HT-29 (cell line): ENCODE measurements around the gene CHST9. TPM values are rescaled to one million over a fixed set of nuclear protein-coding genes. Genes with fewer than 3 reads are reported as not detected.
"Not testable (repeated sequence)": the region's sequence is repeated elsewhere in the genome, so short reads cannot be mapped to it uniquely, and the experiment has no call there.

Experiments used
- DNase-seq: peaks from one replicate; pipeline ENCODE4 v3.0.0-alpha.2; 2015; ENCODE audit warnings: low spot score
- total RNA-seq: library from RNA; depleted of rRNA; stranded (reverse); fragments of >200 nt; shearing (Covaris generic); gene quantifications from 2 replicates; pipeline ENCODE4 v1.2.3, GENCODE V29; 2014

The CHST9 gene
- total RNA-seq, 1 experiment from 2014 or later: not detected

- DNase-seq: no peak
Observed at GRCh38 chr18:27171993-27172392, 13.1 kb downstream of the CHST9 start.

GRCh38 chr18:27165412-27165811, 19.7 kb downstream of the CHST9 start:
- DNase-seq: no peak

- no peak for DNase-seq
Observed at GRCh38 chr18:27164905-27165304, 20.2 kb downstream of the CHST9 start.

DNA sequence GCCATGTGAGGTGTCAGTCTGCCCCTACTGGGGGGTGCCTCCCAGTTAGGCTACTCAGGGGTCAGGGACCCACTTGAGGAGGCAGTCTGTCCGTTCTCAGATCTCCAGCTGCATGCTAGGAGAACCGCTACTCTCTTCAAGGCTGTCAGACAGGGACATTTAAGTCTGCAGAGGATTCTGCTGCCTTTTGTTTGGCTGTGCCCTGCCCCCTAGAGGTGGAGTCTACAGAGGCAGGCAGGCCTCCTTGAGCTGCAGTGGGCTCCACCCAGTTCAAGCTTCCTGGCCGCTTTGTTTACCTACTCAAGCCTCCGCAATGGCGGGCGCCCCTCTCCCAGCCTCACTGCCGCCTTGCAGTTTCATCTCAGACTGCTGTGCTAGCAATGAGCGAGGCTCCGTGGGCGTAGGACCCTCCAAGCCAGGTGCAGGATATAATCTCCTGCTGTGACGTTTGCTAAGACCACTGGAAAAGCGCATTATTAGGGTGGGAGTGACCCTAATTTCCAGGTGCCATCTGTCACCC, 21.9 kb downstream of the CHST9 start:
- DNase-seq: peak; percentile 27

DNA sequence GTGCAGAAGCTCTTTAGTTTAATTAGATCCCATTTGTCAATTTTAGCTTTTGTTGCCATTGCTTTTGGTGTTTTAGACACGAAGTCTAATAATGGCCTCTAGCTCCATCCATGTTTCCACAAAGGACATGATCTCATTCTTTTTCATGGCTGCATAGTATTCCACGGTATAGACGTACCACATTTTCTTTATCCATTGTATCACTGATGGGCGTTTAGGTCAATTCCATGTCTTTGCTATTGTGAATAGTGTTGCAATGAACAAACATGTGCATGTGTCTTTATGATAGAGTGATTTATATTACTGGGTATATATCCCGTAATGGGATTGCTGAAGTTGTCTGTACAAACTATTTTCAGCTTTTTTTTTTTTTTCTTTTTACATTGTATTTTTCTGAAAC, 35.9 kb downstream of the CHST9 start:
- not testable (repeated sequence) for DNase-seq

GRCh38 chr18:27144672-27145071, 40.4 kb downstream of the CHST9 start:
- DNase-seq: no peak

DNA sequence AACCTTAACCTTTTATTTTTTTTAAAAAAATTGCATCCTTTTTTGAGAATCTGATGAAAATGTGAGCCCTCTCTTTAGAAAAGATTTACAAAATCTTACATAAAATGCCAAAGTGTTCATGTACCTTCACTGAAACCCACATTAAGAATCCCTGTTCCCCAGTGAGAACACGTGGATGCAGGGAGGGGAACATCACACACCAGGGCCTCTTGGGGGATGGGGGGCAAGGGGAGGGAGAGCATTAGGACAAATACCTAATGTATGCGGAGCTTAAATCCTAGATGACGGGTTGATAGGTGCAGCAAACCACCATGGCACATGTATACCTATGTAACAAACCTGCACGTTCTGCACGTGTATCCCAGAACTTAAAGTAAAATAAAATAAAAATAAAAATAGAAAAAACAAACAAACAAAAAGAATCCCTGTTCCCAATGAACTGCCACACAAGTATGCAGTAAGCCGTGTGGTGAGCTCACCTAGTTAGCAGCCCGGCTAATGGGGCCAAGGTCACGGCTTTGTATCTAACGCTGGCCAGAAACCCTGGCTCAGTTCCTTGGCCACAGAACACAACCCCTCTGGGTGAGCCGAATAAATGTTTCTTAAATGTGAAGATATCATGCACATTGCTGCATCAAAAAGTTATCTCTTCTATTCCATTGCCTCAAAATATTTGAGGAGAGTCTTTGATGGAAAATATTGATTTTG, 41.4 kb downstream of the CHST9 start:
- no peak for DNase-seq

DNA sequence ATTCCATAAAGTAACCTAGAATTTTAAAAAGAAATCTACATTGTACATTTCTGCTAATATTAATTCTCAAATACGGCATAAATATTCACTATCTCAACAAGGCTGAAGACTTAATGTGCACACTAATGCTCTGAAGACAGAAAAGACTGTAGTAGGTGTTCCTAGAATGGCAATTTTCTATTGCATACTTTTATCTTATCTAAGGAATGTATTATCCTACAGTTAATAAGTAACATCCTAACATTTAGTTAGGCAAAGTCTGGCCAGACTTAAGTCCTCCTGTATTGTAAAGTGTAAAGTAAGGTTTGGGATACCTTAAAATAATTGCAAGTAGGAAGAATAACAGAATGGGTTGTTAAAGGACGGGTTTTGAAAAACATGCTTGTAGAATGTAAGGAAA, 42.2 kb downstream of the CHST9 start:
- no peak for DNase-seq

- DNase-seq: no peak
Observed at GRCh38 chr18:27141876-27142275, 43.2 kb downstream of the CHST9 start.

DNA sequence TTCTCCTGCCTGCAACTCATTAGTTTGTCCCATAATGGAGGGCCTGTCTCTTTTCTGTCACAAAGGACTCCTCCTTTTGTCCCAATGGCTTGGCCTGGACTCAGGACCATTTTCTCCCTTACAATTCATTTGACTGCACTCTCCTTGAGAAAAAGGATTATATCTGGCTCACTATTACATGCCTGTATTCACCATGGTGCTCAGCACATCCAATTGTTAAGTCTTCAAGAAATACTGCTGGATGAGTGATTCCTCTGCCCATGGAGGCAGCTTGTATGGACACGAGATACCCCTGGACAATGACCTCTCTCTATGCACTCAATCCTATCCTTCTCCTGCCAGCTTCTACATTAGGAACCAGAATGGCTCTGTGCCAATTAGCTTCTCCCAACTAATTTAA, 47.0 kb downstream of the CHST9 start:
- no peak for DNase-seq

- peak; percentile 27 for DNase-seq
Observed at GRCh38 chr18:27136208-27136535, 48.9 kb downstream of the CHST9 start.

- no peak for DNase-seq
Observed at GRCh38 chr18:27135504-27136207, 49.5 kb downstream of the CHST9 start.

- no peak for DNase-seq
Observed at GRCh38 chr18:27130065-27130630, 55.0 kb downstream of the CHST9 start.

DNA sequence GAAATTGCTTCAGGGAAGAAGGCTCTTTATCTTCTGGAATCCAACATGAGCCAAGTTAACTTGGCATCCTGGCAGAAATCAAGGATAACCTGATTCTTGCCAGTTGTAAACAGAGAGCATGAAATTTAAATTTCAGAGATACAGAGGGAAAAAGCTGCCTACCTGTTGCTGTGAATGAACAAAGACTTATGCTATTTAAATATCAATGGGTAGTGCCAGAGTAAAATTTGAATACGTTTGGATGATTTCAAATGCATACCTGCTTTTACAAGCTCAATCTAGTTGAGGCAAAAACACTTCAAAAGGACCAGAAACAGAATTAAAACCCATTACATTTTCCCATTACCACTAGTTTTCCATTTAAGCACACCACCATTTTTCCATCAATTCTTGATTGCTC, 60.9 kb downstream of the CHST9 start:
- no peak for DNase-seq

DNA sequence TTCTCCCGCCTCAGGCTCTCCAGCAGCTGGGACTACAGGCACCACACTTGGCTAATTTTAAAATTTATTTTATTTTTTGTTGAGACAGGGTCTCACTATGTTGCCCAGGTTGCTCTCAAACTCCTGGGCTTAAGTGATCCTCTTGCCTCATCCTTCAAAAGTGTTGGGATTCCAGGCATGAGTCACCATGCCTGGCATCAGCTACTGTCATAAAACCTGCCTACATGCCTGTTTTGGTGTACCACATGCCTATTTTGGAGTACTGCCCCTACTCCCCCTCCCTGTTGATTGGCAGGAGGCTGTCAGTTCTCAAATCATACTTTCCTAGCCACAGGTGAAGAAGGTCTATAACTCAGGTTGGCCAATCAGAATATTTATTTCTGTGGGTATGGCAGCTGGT, 64.0 kb downstream of the CHST9 start:
- no peak for DNase-seq

DNA sequence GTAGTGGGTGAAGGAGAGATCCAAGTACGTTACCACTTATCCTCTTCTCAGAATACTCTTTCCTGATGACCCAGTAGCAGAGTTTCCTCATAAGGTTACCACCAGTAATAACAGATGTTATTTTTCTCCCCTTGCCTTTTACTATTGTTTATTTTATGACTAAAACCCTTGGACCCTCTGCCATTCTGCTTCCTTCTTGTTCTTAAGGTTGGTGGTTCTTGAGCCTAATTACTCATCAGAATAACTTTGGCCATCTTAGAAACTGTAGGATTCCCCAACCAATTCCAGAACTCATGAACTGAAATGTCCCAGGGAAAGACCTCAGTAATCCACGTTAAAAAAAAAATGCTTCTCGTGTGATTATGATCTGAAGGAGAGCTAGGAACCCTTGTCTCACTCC, 64.9 kb downstream of the CHST9 start:
- DNase-seq: no peak

- DNase-seq: no peak
Observed at GRCh38 chr18:27118973-27119372, 66.1 kb downstream of the CHST9 start.

- DNase-seq: no peak
Observed at GRCh38 chr18:27114842-27115241, 70.3 kb downstream of the CHST9 start.

DNA sequence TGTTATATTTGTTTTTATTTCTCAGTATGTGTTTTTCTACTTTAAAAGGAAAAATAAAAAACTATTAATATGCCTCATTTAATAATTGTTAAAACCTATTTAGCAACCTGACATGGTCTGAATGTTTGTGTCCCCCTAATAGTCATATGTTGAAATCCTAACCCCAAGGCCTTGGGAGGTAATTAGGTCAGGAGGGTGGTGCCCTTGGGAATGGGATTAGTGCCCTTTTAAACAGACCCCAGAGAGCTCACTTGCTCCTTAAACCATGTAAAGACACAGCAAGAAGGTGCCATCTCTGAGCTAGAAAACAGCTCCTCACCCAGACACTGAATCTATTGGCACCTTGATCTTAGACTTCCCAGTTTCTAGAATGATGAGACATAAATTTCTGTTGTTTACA, 71.8 kb downstream of the CHST9 start:
- DNase-seq: no peak

DNA sequence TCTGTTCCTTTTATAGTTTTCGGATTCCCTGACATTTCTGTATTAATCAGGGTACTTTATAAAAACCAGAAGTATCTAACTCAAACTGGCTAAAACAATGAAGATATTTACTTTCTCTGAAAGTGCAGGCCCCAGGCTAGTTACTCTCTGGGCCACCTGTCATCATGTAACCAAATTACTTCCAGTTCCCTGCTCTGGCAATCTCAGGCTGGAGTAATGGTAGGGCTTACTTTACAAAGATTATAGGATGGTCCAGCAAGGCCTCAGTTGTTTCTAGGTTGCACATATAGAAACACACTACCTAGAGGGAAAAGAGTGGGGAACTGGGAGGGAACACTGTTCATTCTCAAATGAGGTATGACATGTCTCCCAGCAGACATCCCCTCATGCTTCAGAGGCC, 74.8 kb downstream of the CHST9 start:
- no peak for DNase-seq

GRCh38 chr18:27109451-27109850, 75.7 kb downstream of the CHST9 start:
- no peak for DNase-seq

DNA sequence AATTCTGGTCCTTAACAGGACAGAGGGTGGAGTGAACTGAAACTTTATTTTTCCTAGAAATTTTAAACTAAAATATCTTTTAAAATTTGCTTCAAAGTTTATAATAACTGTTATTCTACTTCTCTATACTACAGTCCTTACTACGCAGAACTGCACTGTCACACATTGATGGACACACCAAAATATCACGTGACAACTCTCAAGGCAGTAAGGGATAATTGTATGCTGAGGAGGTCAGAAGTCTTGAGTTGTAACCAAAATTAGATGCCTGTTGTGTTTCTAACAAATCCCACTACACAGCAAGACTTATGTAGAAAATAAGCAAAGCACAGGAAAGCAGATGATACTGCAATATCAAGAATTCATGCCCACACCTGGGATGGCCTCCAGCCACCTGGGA, 76.3 kb downstream of the CHST9 start:
- no peak for DNase-seq

GRCh38 chr18:27104743-27105142, 80.4 kb downstream of the CHST9 start:
- DNase-seq: no peak
